PC-3 (cell line): ENCODE measurements around the gene ABCB8.

Experiments used
- CTCF ChIP-seq: fragments of 300-600 bp; sonication (generic); conservative IDR thresholded peaks from 2 replicates; pipeline ENCODE4 v1.5.1; 2017; ENCODE audit warnings: antibody characterized with exemption, low read depth, mild to moderate bottlenecking, low read length
- EZH2 ChIP-seq: fragments of 300-600 bp; sonication (generic); IDR thresholded peaks from one replicate; pipeline ENCODE4 v1.6.1; 2017; ENCODE audit warnings: antibody characterized with exemption, mild to moderate bottlenecking, low read length; ENCODE audit not compliant: unreplicated experiment

GRCh38 chr7:150992051-150992640 lies 36.1 kb upstream of the ABCB8 start:
- TF ChIP-seq CTCF (no peak), EZH2 (no peak)
